Activated CD4-positive, alpha-beta T cell treated with anti-CD3 and anti-CD28 coated beads, Interleukin-2, amount 50 U/mL, for 1 hour (primary cell): ENCODE data around the gene ZNF793.

ENCODE experiments used
- DNase-seq: peaks from one replicate; pipeline ENCODE4 v3.0.0-alpha.2; 2020

ZNF793 gene

DNA sequence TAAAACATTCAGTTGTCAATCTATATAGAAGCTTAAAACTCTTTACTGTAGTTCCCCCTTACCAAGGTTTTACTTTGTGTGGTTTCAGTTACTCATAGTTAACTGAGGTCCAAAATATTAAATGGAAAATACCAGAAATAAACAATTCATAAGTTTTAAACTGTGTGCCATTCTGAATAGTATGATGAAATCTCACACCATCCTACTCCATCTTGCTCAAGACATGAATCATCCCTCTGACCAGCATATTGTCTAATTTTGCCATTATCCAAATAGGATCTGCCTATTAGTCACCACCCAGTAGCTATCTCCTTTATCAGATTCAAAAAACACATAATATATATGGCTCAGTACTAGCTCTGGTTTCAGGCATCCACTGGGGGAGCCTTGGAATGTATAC lies 65.5 kb downstream of the ZNF793 start:
- DNase-seq = no peak

DNA sequence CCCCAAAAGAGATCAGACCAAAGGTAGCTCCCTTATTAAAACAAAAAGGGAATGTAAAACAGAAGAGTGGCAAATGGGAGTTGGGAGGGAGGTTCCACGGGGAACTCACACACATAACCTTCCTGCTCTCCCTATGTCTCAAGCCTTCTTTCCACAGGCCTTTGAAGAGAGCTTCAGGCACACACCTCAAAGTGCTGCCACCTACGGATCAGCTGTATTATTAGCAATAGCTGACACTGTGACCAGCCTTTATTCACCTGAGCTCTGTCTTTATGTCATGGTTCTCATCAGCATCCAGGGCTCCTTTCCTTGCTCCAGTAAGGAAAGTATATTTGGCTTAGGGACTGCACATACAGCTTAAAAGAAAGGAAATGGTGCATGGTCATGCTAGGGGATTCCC lies 76.6 kb downstream of the ZNF793 start:
- DNase-seq = no peak
